ENCODE measurements around the gene CD209.
"Not testable (repeated sequence)": the region's sequence is repeated elsewhere in the genome, so short reads cannot be mapped to it uniquely, and the experiment has no call there.

Gene CD209

GRCh38 chr19:7772752-7773291 is 25.5 kb upstream of the CD209 start:
- TF ChIP-seq, protein P1, sequence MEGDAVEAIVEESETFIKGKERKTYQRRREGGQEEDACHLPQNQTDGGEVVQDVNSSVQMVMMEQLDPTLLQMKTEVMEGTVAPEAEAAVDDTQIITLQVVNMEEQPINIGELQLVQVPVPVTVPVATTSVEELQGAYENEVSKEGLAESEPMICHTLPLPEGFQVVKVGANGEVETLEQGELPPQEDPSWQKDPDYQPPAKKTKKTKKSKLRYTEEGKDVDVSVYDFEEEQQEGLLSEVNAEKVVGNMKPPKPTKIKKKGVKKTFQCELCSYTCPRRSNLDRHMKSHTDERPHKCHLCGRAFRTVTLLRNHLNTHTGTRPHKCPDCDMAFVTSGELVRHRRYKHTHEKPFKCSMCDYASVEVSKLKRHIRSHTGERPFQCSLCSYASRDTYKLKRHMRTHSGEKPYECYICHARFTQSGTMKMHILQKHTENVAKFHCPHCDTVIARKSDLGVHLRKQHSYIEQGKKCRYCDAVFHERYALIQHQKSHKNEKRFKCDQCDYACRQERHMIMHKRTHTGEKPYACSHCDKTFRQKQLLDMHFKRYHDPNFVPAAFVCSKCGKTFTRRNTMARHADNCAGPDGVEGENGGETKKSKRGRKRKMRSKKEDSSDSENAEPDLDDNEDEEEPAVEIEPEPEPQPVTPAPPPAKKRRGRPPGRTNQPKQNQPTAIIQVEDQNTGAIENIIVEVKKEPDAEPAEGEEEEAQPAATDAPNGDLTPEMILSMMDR (IDR thresholded peaks at IDR 0.05; ENCODE audit: extremely low read depth, insufficient read depth, missing control alignments) = no peak
- in situ Hi-C loops (cut with MboI; ENCODE audit: low pct_unique_long_range_greater_than_20kb, low sequenced_read_pairs, unreplicated experiment) = no loop called here
- peak; percentile 67 for DNase-seq (ENCODE audit: low spot score)

- TF ChIP-seq, protein P1 (IDR thresholded peaks at IDR 0.05; ENCODE audit: extremely low read depth, insufficient read depth, missing control alignments) = no peak
- no peak for DNase-seq (ENCODE audit: low spot score)
- in situ Hi-C loops (cut with MboI; ENCODE audit: low pct_unique_long_range_greater_than_20kb, low sequenced_read_pairs, unreplicated experiment) = no loop called here
Measured at GRCh38 chr19:7771072-7771471, 23.7 kb upstream of the CD209 start.

DNA sequence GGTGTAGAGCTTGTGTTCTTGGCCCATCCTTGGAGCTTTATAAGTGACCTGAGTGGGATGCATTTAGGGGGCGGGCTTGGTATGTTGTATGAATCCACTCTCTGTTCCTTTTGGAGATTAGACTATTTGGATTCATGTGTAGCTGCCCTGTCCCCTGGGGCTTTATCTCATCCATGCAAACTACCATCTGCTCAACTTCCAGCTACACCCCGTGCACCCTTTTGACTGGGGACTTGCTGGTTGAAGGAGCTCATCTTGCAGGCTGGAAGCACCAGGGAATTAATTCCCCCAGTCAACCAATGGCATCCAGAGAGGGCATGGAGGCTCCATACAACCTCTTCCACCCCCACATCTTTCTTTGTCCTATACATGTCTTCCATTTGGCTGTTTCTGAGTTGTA is 21.8 kb upstream of the CD209 start:
- no peak for DNase-seq (ENCODE audit: low spot score)

DNA sequence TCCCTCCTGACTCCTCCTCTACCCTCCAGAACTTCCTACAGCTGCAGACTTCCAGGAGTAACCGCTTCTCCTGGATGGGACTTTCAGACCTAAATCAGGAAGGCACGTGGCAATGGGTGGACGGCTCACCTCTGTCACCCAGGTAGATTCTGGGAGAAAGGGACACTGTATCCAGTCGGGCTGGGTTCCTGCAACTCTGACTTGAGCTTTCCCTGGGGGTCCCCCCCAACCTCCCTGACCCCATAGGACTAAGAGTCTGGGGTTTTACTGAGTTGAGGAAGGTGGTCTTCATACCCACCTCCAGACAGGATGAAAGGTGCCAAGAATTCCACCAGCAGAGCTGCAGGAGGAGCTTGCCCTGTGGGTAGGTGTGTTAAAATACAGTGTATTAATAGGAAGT is 20.2 kb upstream of the CD209 start:
- TF ChIP-seq, protein P1 (IDR thresholded peaks at IDR 0.05; ENCODE audit: extremely low read depth, insufficient read depth, missing control alignments) = no peak
- in situ Hi-C loops (cut with MboI; ENCODE audit: low pct_unique_long_range_greater_than_20kb, low sequenced_read_pairs, unreplicated experiment) = no loop called here
- no peak for DNase-seq (ENCODE audit: low spot score)

More for the DNA sequence above, 21.8 kb upstream of the CD209 start:
- in situ Hi-C loops (cut with MboI; ENCODE audit: low pct_unique_long_range_greater_than_20kb, low sequenced_read_pairs, unreplicated experiment) = no loop called here
- TF ChIP-seq, protein P1 (IDR thresholded peaks at IDR 0.05; ENCODE audit: extremely low read depth, insufficient read depth, missing control alignments) = no peak

DNA sequence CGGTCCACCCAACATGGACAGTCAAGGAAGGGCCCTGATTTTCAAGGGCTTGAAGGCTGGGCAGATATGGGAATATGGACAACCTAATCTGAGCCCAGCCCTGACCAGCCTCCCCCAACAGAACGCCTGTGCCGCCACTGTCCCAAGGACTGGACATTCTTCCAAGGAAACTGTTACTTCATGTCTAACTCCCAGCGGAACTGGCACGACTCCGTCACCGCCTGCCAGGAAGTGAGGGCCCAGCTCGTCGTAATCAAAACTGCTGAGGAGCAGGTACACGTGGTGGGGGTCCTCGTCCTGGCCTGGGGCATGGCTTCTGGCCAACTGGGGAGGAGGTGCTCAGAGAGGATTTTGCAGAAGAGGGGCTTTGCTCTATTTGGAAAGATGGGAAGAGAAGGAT is 19.2 kb upstream of the CD209 start:
- in situ Hi-C loops (cut with MboI; ENCODE audit: low pct_unique_long_range_greater_than_20kb, low sequenced_read_pairs, unreplicated experiment) = no loop called here
- no peak for DNase-seq (ENCODE audit: low spot score)
- TF ChIP-seq, protein P1 (IDR thresholded peaks at IDR 0.05; ENCODE audit: extremely low read depth, insufficient read depth, missing control alignments) = no peak

- in situ Hi-C loops (cut with MboI; ENCODE audit: low pct_unique_long_range_greater_than_20kb, low sequenced_read_pairs, unreplicated experiment); DNase-seq (ENCODE audit: low spot score): not testable (repeated sequence)
Measured at GRCh38 chr19:7765043-7765442, 17.7 kb upstream of the CD209 start.

DNA sequence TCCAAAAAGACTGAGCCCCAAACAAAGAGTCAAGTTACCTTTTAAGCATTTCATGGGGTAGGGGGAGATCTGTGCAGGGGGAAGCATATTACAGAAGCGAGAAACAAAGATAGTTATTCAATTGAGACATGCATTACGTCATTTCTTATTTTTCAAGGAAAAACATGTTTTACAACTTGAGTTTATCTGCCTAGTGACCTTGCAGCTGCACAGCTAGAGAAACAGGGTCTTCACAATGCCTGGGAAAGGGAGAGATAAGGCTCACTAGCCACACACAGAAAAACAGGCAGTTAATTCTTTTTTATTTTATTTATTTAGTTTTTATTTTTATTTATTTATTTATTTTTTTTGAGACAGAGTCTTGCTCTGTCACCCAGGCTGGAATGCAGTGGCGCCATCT is 16.8 kb upstream of the CD209 start:
- in situ Hi-C loops (cut with MboI; ENCODE audit: low pct_unique_long_range_greater_than_20kb, low sequenced_read_pairs, unreplicated experiment); DNase-seq (ENCODE audit: low spot score): not testable (repeated sequence)

- DNase-seq (ENCODE audit: low spot score) = no peak
- in situ Hi-C loops (cut with MboI; ENCODE audit: low pct_unique_long_range_greater_than_20kb, low sequenced_read_pairs, unreplicated experiment) = no loop called here
- TF ChIP-seq, protein P1 (IDR thresholded peaks at IDR 0.05; ENCODE audit: extremely low read depth, insufficient read depth, missing control alignments) = no peak
Measured at GRCh38 chr19:7763696-7764095, 16.4 kb upstream of the CD209 start.
